ENCODE data around the gene MAU2.

Gene MAU2

DNA sequence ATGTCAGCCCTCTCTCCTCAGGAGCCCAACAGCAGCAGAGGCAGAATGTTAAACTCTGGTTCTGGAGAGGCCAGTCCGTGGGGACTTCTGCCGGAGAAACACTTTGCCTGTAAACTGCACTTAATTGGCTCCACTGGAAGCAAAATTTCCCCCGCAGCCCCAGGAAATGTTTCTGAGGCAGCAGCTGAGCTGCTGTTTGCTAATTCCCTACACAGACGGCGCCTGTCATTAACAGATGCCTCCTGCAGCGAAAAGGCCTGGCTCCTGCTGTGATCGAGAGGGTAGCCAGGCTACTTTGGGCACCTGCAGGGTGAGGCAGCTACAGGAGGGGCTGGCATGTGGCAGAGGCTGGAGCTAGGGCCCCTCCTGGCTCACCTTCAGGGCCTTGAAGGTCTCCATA is 42.3 kb upstream of the MAU2 start:
- TF ChIP-seq CTCF (conservative IDR thresholded peaks at IDR 0.05), result no peak
- TF ChIP-seq ZFX (IDR thresholded peaks at IDR 0.05), result no peak

GRCh38 chr19:19279062-19279612 is 41.5 kb upstream of the MAU2 start:
- H3K27ac ChIP-seq, result no peak overlapping the region
- TF ChIP-seq ZFX (IDR thresholded peaks at IDR 0.05), result no peak
- no peak for TF ChIP-seq CTCF (conservative IDR thresholded peaks at IDR 0.05)

More for the DNA sequence above, 42.3 kb upstream of the MAU2 start:
- no peak overlapping the region for H3K27ac ChIP-seq

DNA sequence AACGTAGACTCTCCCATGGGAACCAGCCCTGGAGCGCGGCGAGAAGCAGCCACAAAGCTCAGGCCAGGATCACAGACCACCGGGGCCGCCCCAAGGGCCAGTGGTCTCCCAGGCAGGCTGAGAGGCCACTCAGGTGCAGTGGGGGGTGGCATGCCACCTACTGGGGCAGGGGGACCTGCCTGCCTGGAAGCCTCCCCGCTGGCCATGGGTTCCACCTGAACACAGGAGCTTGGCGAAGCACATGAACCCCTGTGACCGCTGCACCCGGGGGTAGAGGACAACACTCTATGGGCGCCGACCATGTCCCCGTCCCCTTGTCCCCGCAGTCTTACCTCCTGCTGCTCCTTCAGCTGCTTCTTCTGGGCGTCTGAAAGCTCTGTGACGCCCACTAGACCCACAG is 40.8 kb upstream of the MAU2 start:
- no peak overlapping the region for H3K27ac ChIP-seq
- no peak for TF ChIP-seq ZFX (IDR thresholded peaks at IDR 0.05)
- TF ChIP-seq CTCF (conservative IDR thresholded peaks at IDR 0.05), result no peak

DNA sequence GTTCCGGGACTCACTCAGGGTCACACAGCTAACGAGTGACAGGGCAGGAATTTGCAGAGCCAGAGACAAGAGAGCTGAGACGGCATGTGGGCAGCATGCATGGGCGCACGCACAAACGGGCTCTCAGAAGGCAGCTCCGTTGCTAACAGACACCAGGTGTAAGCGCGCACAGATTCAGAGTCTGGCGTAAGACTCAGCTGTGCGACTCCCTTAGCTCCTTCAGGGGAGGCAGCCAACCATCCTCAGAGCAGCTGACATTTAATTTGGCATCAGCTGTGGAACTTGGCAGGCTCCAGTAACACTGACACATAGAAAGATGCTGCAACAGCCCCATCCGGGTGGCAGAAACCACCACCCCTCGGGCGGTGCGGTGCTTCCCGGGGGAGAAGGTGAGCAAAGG is 40.1 kb upstream of the MAU2 start:
- TF ChIP-seq CTCF (conservative IDR thresholded peaks at IDR 0.05), result no peak
- no peak for TF ChIP-seq ZFX (IDR thresholded peaks at IDR 0.05)
- H3K27ac ChIP-seq, result no peak overlapping the region

GRCh38 chr19:19285686-19286085 is 34.9 kb upstream of the MAU2 start:
- TF ChIP-seq CTCF (conservative IDR thresholded peaks at IDR 0.05) (no peak), ZFX (IDR thresholded peaks at IDR 0.05) (no peak)
- H3K27ac ChIP-seq, result no peak overlapping the region

GRCh38 chr19:19292607-19293006 is 28.0 kb upstream of the MAU2 start:
- no peak overlapping the region for H3K27ac ChIP-seq
- no peak for TF ChIP-seq CTCF (conservative IDR thresholded peaks at IDR 0.05)
- TF ChIP-seq ZFX (IDR thresholded peaks at IDR 0.05), result no peak

DNA sequence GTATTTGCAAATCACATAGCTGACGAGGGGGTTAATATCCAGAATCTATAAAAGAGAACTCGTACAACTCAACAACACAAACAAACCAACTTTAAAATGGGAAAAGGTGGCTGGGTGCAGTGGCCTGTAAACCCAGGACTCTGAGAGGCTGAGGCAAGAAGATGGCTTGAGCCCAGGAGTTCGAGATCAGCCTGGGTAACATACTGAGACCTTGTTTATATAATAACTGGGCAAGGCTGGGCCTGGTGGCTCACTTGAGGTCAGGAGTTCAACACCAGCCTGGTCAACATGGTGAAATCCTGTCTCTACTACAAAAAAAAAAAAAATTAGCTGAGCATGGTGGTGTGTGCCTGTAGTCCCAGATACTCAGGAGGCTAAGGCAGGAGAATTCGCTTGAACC is 25.7 kb upstream of the MAU2 start:
- no peak overlapping the region for H3K27ac ChIP-seq
- TF ChIP-seq CTCF (conservative IDR thresholded peaks at IDR 0.05), result no peak
- no peak for TF ChIP-seq ZFX (IDR thresholded peaks at IDR 0.05)

Measured in C4-2B (cell line).